H1 (cell line): ENCODE results near the gene STIM2. TPM values are rescaled to one million over a fixed set of nuclear protein-coding genes. Genes with fewer than 3 reads are reported as not detected.
A peak's percentile ranks its signal among the peaks of the same experiment; 100 is the strongest.

Experiments used
- CTCF ChIA-PET: fragments of 300-600 bp; sonication (Branson Sonifier 250); formaldehyde crosslinking; loops from one replicate; lab custom pipeline; 2021; ENCODE audit not compliant: partially characterized antibody; lab: Charles Lee
- POLR2A ChIA-PET: fragments of 300-600 bp; sonication (Branson Sonifier 250); formaldehyde crosslinking; loops from one replicate; lab custom pipeline; 2021; ENCODE audit warnings: inconsistent platforms; ENCODE audit not compliant: partially characterized antibody; lab: Charles Lee
- DNase-seq, 2 experiments: peaks; one replicate each; pipeline versions ENCODE4 v3.0.0 to v3.0.0-alpha.2; 2010 to 2022; ENCODE audit warnings: low spot score in 2 of 2, low read depth in 1 of 2, mixed read lengths in 1 of 2
- FAIRE-seq: peaks from 2 replicates; lab custom pipeline; 2011; peaks lifted over from hg19 to GRCh38; lab: Jason Lieb, UNC
- H2AFZ ChIP-seq: 2 replicates; pipeline ENCODE4 v1.8.1; 2012; ENCODE audit warnings: low read length, inconsistent platforms
- H2AK5ac ChIP-seq: 2 replicates; pipeline ENCODE4 v1.6.1; 2013; ENCODE audit warnings: low read depth, low read length
- H2BK120ac ChIP-seq: replicated peaks from 2 replicates; pipeline ENCODE3; 2013; ENCODE audit warnings: low read depth, low read length, inconsistent platforms
- H2BK12ac ChIP-seq: 2 replicates; pipeline ENCODE4 v1.6.1; 2013; ENCODE audit warnings: low read depth, low read length
- H2BK15ac ChIP-seq: 2 replicates; pipeline ENCODE4 v1.6.1; 2013; ENCODE audit warnings: low read length
- H2BK20ac ChIP-seq: 2 replicates; pipeline ENCODE4 v1.6.1; 2013; ENCODE audit warnings: low read length
- H2BK5ac ChIP-seq: 2 replicates; pipeline ENCODE4 v1.6.1; 2013; ENCODE audit warnings: low read depth, low read length
- H3K14ac ChIP-seq: 2 replicates; pipeline ENCODE4 v1.6.1; 2013; ENCODE audit warnings: inconsistent platforms; ENCODE audit not compliant: insufficient read length
- H3K18ac ChIP-seq: 2 replicates; pipeline ENCODE4 v1.6.1; 2013; ENCODE audit warnings: low read length; ENCODE audit errors: extremely low read depth
- H3K23ac ChIP-seq: 2 replicates; pipeline ENCODE4 v1.6.1; 2013; ENCODE audit warnings: inconsistent platforms; ENCODE audit not compliant: insufficient read length
- H3K23me2 ChIP-seq: 2 replicates; pipeline ENCODE4 v1.6.1; 2013; ENCODE audit warnings: low read depth, low read length
- H3K27ac ChIP-seq: 2 replicates; pipeline ENCODE4 v1.6.1; 2011; ENCODE audit warnings: low read depth, low read length, inconsistent platforms
- H3K27me3 ChIP-seq, 4 experiments: replicated peaks in 1 of 4; 1 replicate in 1 of 4; 2 replicates in 3 of 4; pipeline versions ENCODE4 v1.6.1 to v1.8.1; 2011 to 2013; ENCODE audit warnings: low read length in 3 of 4, mild to moderate bottlenecking in 3 of 4, inconsistent platforms in 2 of 4, mixed read lengths in 2 of 4, moderate library complexity in 1 of 4; ENCODE audit not compliant: control insufficient read depth in 3 of 4, insufficient read depth in 3 of 4; ENCODE audit errors: extremely low read depth in 1 of 4
- H3K36me3 ChIP-seq, 4 experiments: 2 replicates each; pipeline versions ENCODE4 v1.6.1 to v1.8.1; 2011 to 2013; ENCODE audit warnings: mild to moderate bottlenecking in 4 of 4, low read length in 3 of 4, moderate library complexity in 2 of 4, control low read depth in 1 of 4, inconsistent platforms in 1 of 4; ENCODE audit not compliant: insufficient read depth in 4 of 4, control insufficient read depth in 2 of 4
- H3K4ac ChIP-seq: replicated peaks from 2 replicates; pipeline ENCODE3; 2013; ENCODE audit warnings: low read length, low read depth, mixed read lengths, inconsistent platforms; ENCODE audit not compliant: insufficient read length
- H3K4me1 ChIP-seq, 4 experiments: replicated peaks in 1 of 4; 1 replicate in 1 of 4; 2 replicates in 3 of 4; pipeline versions ENCODE4 v1.6.1 to v1.8.1; 2011 to 2013; ENCODE audit warnings: low read length in 3 of 4, inconsistent platforms in 2 of 4, mixed read lengths in 1 of 4; ENCODE audit not compliant: insufficient read depth in 4 of 4, control insufficient read depth in 3 of 4
- H3K4me2 ChIP-seq, 2 experiments: 2 replicates each; pipeline versions ENCODE4 v1.6.1 to v1.8.1; 2011 to 2013; ENCODE audit warnings: low read depth in 2 of 2, low read length in 2 of 2, control low read depth in 1 of 2, inconsistent platforms in 1 of 2, mild to moderate bottlenecking in 1 of 2; ENCODE audit not compliant: insufficient read depth in 1 of 2
- H3K4me3 ChIP-seq, 4 experiments: fragments of 200-600, 300-600 bp in 1 of 4; sonication (generic), shearing (Covaris generic), sonication (Bioruptor Twin) in 1 of 4; 2 replicates each; pipeline versions ENCODE4 v1.5.1 to v1.8.1; 2011 to 2016; ENCODE audit warnings: low read length in 4 of 4, low read depth in 3 of 4, control low read depth in 2 of 4, inconsistent platforms in 2 of 4, mild to moderate bottlenecking in 2 of 4, mixed read lengths in 1 of 4, moderate library complexity in 1 of 4; ENCODE audit not compliant: insufficient read depth in 2 of 4; ENCODE audit errors: extremely low read depth in 1 of 4
- H3K56ac ChIP-seq: replicated peaks from 2 replicates; pipeline ENCODE3; 2013; ENCODE audit warnings: low read depth, mild to moderate bottlenecking, mixed read lengths, low read length, inconsistent platforms; ENCODE audit not compliant: insufficient read length
- H3K79me1 ChIP-seq: 2 replicates; pipeline ENCODE4 v1.6.1; 2013; ENCODE audit warnings: low read depth, low read length, control low read depth
- H3K79me2 ChIP-seq, 2 experiments: 2 replicates each; pipeline versions ENCODE4 v1.6.1 to v1.8.1; 2012 to 2013; ENCODE audit warnings: low read length in 2 of 2, mild to moderate bottlenecking in 2 of 2, inconsistent platforms in 1 of 2; ENCODE audit not compliant: insufficient read depth in 2 of 2, control insufficient read depth in 1 of 2
- H3K9ac ChIP-seq, 4 experiments: replicated peaks in 1 of 4; 1 replicate in 1 of 4; 2 replicates in 3 of 4; pipeline versions ENCODE4 v1.6.1 to v1.8.1; 2011 to 2013; ENCODE audit warnings: low read depth in 3 of 4, low read length in 3 of 4, control low read depth in 2 of 4, mild to moderate bottlenecking in 2 of 4, moderate library complexity in 2 of 4, inconsistent platforms in 1 of 4; ENCODE audit errors: extremely low read depth in 1 of 4
- H3K9me3 ChIP-seq, 2 experiments: 2 replicates each; pipeline versions ENCODE4 v1.6.1 to v1.8.1; 2012 to 2013; ENCODE audit warnings: mild to moderate bottlenecking in 2 of 2, moderate library complexity in 2 of 2, control low read depth in 1 of 2, inconsistent platforms in 1 of 2, low read depth in 1 of 2, low read length in 1 of 2, mixed read lengths in 1 of 2; ENCODE audit not compliant: insufficient read depth in 2 of 2
- H4K20me1 ChIP-seq, 2 experiments: replicated peaks in 1 of 2; 2 replicates each; pipeline versions ENCODE3 to v1.8.1; 2011 to 2013; ENCODE audit warnings: inconsistent platforms in 2 of 2, low read length in 2 of 2, mild to moderate bottlenecking in 1 of 2; ENCODE audit not compliant: insufficient read depth in 2 of 2, control insufficient read depth in 1 of 2
- H4K5ac ChIP-seq: 2 replicates; pipeline ENCODE4 v1.6.1; 2013; ENCODE audit warnings: low read length, low read depth, mixed read lengths, inconsistent platforms; ENCODE audit not compliant: insufficient read length
- H4K8ac ChIP-seq: 2 replicates; pipeline ENCODE4 v1.8.0; 2013; ENCODE audit warnings: mild to moderate bottlenecking, moderate library complexity, low read length, inconsistent platforms; ENCODE audit not compliant: insufficient read depth; ENCODE audit errors: extremely low read depth
- H4K91ac ChIP-seq: replicated peaks from 2 replicates; pipeline ENCODE3; 2013; ENCODE audit warnings: low read length, mixed read lengths, inconsistent platforms; ENCODE audit not compliant: insufficient read length
- EP300 ChIP-seq, 2 experiments: IDR thresholded peaks; 1 replicate in 1 of 2; 2 replicates in 1 of 2; pipeline ENCODE4 v1.6.1; 2011 to 2012; ENCODE audit warnings: low read depth in 2 of 2, low read length in 2 of 2, mild to moderate bottlenecking in 2 of 2, borderline replicate concordance in 1 of 2, inconsistent platforms in 1 of 2, moderate library complexity in 1 of 2
- GTF2F1 ChIP-seq: IDR thresholded peaks from 2 replicates; pipeline ENCODE4 v1.6.1; 2012; ENCODE audit warnings: low read depth, low read length, improper control_type of control experiment, borderline replicate concordance
- RAD21 ChIP-seq, 2 experiments: IDR thresholded peaks in 1 of 2; conservative IDR thresholded peaks in 1 of 2; 2 replicates each; pipeline ENCODE4 v1.6.1; 2011; ENCODE audit warnings: low read depth in 2 of 2, low read length in 2 of 2, improper control_type of control experiment in 1 of 2, inconsistent platforms in 1 of 2, mild to moderate bottlenecking in 1 of 2, moderate library complexity in 1 of 2
- SRF ChIP-seq: IDR thresholded peaks from 2 replicates; pipeline ENCODE4 v1.6.1; 2011; ENCODE audit warnings: mild to moderate bottlenecking, low read depth, low read length, moderate library complexity
- WGBS, 2 experiments: shearing (Covaris generic) in 1 of 2; methylation state at CpG; one replicate each; pipeline versions ENCODE4 v1.1.6 to v1.1.7; 2013 to 2015; ENCODE audit warnings: low lambda C conversion rate in 2 of 2, mixed read lengths in 2 of 2, inconsistent platforms in 1 of 2, low coverage in 1 of 2, missing lambda C conversion rate in 1 of 2; ENCODE audit not compliant: insufficient replicate concordance in 2 of 2, insufficient coverage in 1 of 2, insufficient read length in 1 of 2; ENCODE audit errors: extremely low coverage in 1 of 2, missing lambda C conversion rate in 1 of 2; 5-methylcytosine and 5-hydroxymethylcytosine counted together
- polyA plus RNA-seq, 7 experiments: library from polyadenylated mRNA; depleted of rRNA in 3 of 7; stranded (reverse) in 5 of 7; unstranded in 2 of 7; fragments of >200 nt in 5 of 7; fragments of 200-250 nt in 2 of 7; gene quantifications; 1 replicate in 5 of 7; 2 replicates in 1 of 7; 4 replicates in 1 of 7; pipeline versions ENCODE4 v1.2.1 to v1.2.3, GENCODE V29; 2011 to 2013; ENCODE audit warnings: missing spikeins in 2 of 7, mixed read lengths in 2 of 7
- total RNA-seq: library from RNA; stranded (reverse); fragmentation: NEBNext Ultra II Directional; extraction: Animal tissue kit (Norgen Biotek cat#: 25700); gene quantifications from 2 replicates; pipeline ENCODE4 v1.2.1, GENCODE V29; 2021

Gene STIM2
- total and polyA plus RNA-seq, 2 of the 8 experiments (the other 6 are each of a cell fraction or from before 2014, with no cell fraction given): 22.9 to 23.0 TPM

DNA sequence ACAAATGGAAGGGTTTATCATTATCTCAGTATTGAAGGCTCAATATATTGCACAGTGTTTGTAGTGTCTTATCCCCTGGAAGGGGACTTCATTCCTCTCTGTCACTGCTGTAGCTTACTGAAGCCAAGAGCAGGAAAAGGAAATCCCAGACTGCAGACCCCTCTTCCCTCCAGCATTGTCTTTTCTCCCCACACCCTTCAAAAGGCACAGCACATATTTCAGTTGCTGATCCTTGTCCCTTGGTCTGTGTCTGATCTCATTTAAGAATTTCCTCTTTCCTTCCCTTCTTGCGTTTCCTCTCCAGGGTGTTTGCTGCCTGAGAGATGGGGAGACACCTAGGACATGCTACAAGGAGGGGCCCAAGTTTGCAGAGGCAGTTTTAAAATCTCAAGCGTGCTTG is 40.1 kb downstream of the STIM2 start:
- no peak overlapping the region for H3K56ac ChIP-seq
- no peaks in the 10 kb centered on the region for H3K23me2 ChIP-seq
- no peak overlapping the region for H4K5ac ChIP-seq
- H3K27me3 ChIP-seq: no peaks in the 10 kb centered on the region
- H3K9ac ChIP-seq: peak overlapping the region in 1 of 4 experiments; percentile 14; a peak in 1 of 7 replicates
- H2BK15ac ChIP-seq: no peak overlapping the region
- H3K4ac ChIP-seq: no peak overlapping the region
- no peak overlapping the region for H3K14ac ChIP-seq
- H3K79me1 ChIP-seq: no peaks in the 10 kb centered on the region; the same call in 1 of the 2 replicates
- peak; percentile 32 for FAIRE-seq
- peaks cover 3 to 4% of the 10 kb centered on the region in 2 experiments for H4K20me1 ChIP-seq
- H2AFZ ChIP-seq: no peak overlapping the region
- ChIA-PET CTCF (no interaction called here), POLR2A (interaction anchor here (1.4 kb wide), 1 partner anchor 30 kb away, joined by 3 read pairs; no protein-coding TSS in a partner anchor)
- no peak for DNase-seq
- peaks cover 0 to 5% (median 3%) of the 10 kb centered on the region in 4 experiments; a peak in 4 of 7 replicates for H3K4me1 ChIP-seq
- H4K8ac ChIP-seq: no peak overlapping the region
- no peak overlapping the region for H4K91ac ChIP-seq
- H3K18ac ChIP-seq: no peak overlapping the region
- H3K4me2 ChIP-seq: no peak overlapping the region
- H2BK20ac ChIP-seq: no peak overlapping the region
- H3K36me3 ChIP-seq: no peaks in the 10 kb centered on the region
- H2BK12ac ChIP-seq: no peak overlapping the region
- no peak overlapping the region for H2AK5ac ChIP-seq
- no peak overlapping the region for H3K27ac ChIP-seq
- H3K79me2 ChIP-seq: peaks cover 0 to 10% of the 10 kb centered on the region in 2 experiments; a peak in 2 of 4 replicates
- no peak overlapping the region for H2BK5ac ChIP-seq
- H3K4me3 ChIP-seq: no peak overlapping the region
- TF ChIP-seq SRF (no peak), EP300 (IDR thresholded peaks at IDR 0.05; ENCODE audit: borderline replicate concordance in 1 of 2, low read depth in 2 of 2, low read length in 2 of 2) (no peak), RAD21 (IDR thresholded peaks at IDR 0.05 in 1 of 2, conservative IDR thresholded peaks at IDR 0.05 in 1 of 2; ENCODE audit: low read depth in 2 of 2, low read length in 2 of 2) (no peak), GTF2F1 (no peak)
- 83% methylated on average over 2 of the region's 2 CpGs; no CpG with 5 or more reads in 1 of the 2 experiments for WGBS, 2 experiments
- H2BK120ac ChIP-seq: no peak overlapping the region
- H3K23ac ChIP-seq: no peak overlapping the region
- H3K9me3 ChIP-seq: no peaks in the 10 kb centered on the region
